ENCODE data around the gene BNIP3.

Gene BNIP3

GRCh38 chr10:131942455-131942854 lies 39.3 kb downstream of the BNIP3 start:
- DNase-seq (ENCODE audit: low read depth) = no peak
- in situ Hi-C loops (cut with HindIII; ENCODE audit: low sequenced_read_pairs) = loop anchor here (5.0 kb wide), 1 partner anchor 35 kb away; no protein-coding TSS in a partner anchor
- no peak for TF ChIP-seq CTCF (IDR thresholded peaks at IDR 0.05; ENCODE audit: low read depth, low read length, missing control alignments)
- no peak overlapping the region for H3K4me3 ChIP-seq (ENCODE audit: low read depth, low read length)

- DNase-seq (ENCODE audit: low read depth) = no peak
- in situ Hi-C loops (cut with HindIII; ENCODE audit: low sequenced_read_pairs) = no loop called here
- TF ChIP-seq CTCF (IDR thresholded peaks at IDR 0.05; ENCODE audit: low read depth, low read length, missing control alignments) = no peak
- H3K4me3 ChIP-seq (ENCODE audit: low read depth, low read length) = no peak overlapping the region
Measured at GRCh38 chr10:131938681-131939080, 43.0 kb downstream of the BNIP3 start.

- DNase-seq (ENCODE audit: low read depth) = no peak
- TF ChIP-seq CTCF (IDR thresholded peaks at IDR 0.05; ENCODE audit: low read depth, low read length, missing control alignments) = no peak
- in situ Hi-C loops (cut with HindIII; ENCODE audit: low sequenced_read_pairs) = no loop called here
- H3K4me3 ChIP-seq (ENCODE audit: low read depth, low read length) = no peak overlapping the region
Measured at GRCh38 chr10:131937836-131938235, 43.9 kb downstream of the BNIP3 start.

GRCh38 chr10:131936736-131937135 lies 45.0 kb downstream of the BNIP3 start:
- DNase-seq (ENCODE audit: low read depth) = no peak
- H3K4me3 ChIP-seq (ENCODE audit: low read depth, low read length) = no peak overlapping the region
- no peak for TF ChIP-seq CTCF (IDR thresholded peaks at IDR 0.05; ENCODE audit: low read depth, low read length, missing control alignments)
- in situ Hi-C loops (cut with HindIII; ENCODE audit: low sequenced_read_pairs) = no loop called here

- no peak for DNase-seq (ENCODE audit: low read depth)
- in situ Hi-C loops (cut with HindIII; ENCODE audit: low sequenced_read_pairs) = no loop called here
- TF ChIP-seq CTCF (IDR thresholded peaks at IDR 0.05; ENCODE audit: low read depth, low read length, missing control alignments) = no peak
- no peak overlapping the region for H3K4me3 ChIP-seq (ENCODE audit: low read depth, low read length)
Measured at GRCh38 chr10:131936294-131936693, 45.4 kb downstream of the BNIP3 start.

- no peak for DNase-seq (ENCODE audit: low read depth)
- no peak overlapping the region for H3K4me3 ChIP-seq (ENCODE audit: low read depth, low read length)
- TF ChIP-seq CTCF (IDR thresholded peaks at IDR 0.05; ENCODE audit: low read depth, low read length, missing control alignments) = no peak
- in situ Hi-C loops (cut with HindIII; ENCODE audit: low sequenced_read_pairs) = no loop called here
Measured at GRCh38 chr10:131935260-131935659, 46.5 kb downstream of the BNIP3 start.

GRCh38 chr10:131934769-131935168 lies 47.0 kb downstream of the BNIP3 start:
- DNase-seq (ENCODE audit: low read depth) = no peak
- H3K4me3 ChIP-seq (ENCODE audit: low read depth, low read length) = no peak overlapping the region
- in situ Hi-C loops (cut with HindIII; ENCODE audit: low sequenced_read_pairs) = no loop called here
- TF ChIP-seq CTCF (IDR thresholded peaks at IDR 0.05; ENCODE audit: low read depth, low read length, missing control alignments) = no peak

Data from astrocyte of the cerebellum (primary cell).